HepG2 (cell line): ENCODE results near the gene HMGCR. TPM values are rescaled to one million over a fixed set of nuclear protein-coding genes. Genes with fewer than 3 reads are reported as not detected.

ENCODE experiments used
- CERS6 ChIP-seq: sonication (generic); formaldehyde crosslinking; IDR thresholded peaks from 2 replicates; pipeline ENCODE4 v1.5.0; 2020; ENCODE audit warnings: missing genetic modification reagents
- CREM ChIP-seq, 2 experiments: sonication (generic) in 1 of 2; formaldehyde crosslinking in 1 of 2; IDR thresholded peaks; 2 replicates each; pipeline versions ENCODE4 v1.4.0 to v1.6.1; 2016 to 2020; ENCODE audit warnings: antibody characterized with exemption in 1 of 2, mild to moderate bottlenecking in 1 of 2, missing genetic modification reagents in 1 of 2
- FOXK1 ChIP-seq: sonication (generic); formaldehyde crosslinking; IDR thresholded peaks from 2 replicates; pipeline ENCODE4 v1.4.0; 2020; ENCODE audit warnings: low read depth, missing genetic modification reagents, borderline replicate concordance
- KLF9 ChIP-seq: IDR thresholded peaks from 2 replicates; pipeline ENCODE4 v1.6.1; 2016; ENCODE audit warnings: low read depth
- NRL ChIP-seq: sonication (generic); formaldehyde crosslinking; IDR thresholded peaks from 2 replicates; pipeline ENCODE4 v1.5.0; 2020; ENCODE audit warnings: missing genetic modification reagents, mild to moderate bottlenecking, moderate library complexity, borderline replicate concordance
- PAX8 ChIP-seq: sonication (generic); formaldehyde crosslinking; IDR thresholded peaks from 2 replicates; pipeline ENCODE4 v1.8.0; 2022; ENCODE audit warnings: mild to moderate bottlenecking, missing genetic modification reagents, borderline replicate concordance
- PITX1 ChIP-seq: sonication (generic); formaldehyde crosslinking; IDR thresholded peaks from 2 replicates; pipeline ENCODE4 v1.5.1; 2020; ENCODE audit warnings: mild to moderate bottlenecking, missing genetic modification reagents
- POLR2A ChIP-seq, 2 experiments: IDR thresholded peaks; 2 replicates each; pipeline ENCODE4 v1.6.1; 2011; ENCODE audit warnings: low read depth in 2 of 2, low read length in 2 of 2, mild to moderate bottlenecking in 1 of 2, moderate library complexity in 1 of 2; ENCODE audit not compliant: insufficient read depth in 1 of 2
- PRPF4 ChIP-seq: fragments of 200-400 bp; formaldehyde crosslinking; IDR thresholded peaks from 2 replicates; pipeline ENCODE4 v1.6.1; 2016; ENCODE audit warnings: low read length, low read depth; ENCODE audit not compliant: poor library complexity, severe bottlenecking
- SMC3 ChIP-seq: IDR thresholded peaks from 2 replicates; pipeline ENCODE4 v1.6.1; 2011; ENCODE audit warnings: low read length, improper control_type of control experiment
- TGIF2 ChIP-seq: IDR thresholded peaks from 2 replicates; pipeline ENCODE4 v1.6.1; 2016; ENCODE audit warnings: control low read depth, missing compliant biosample characterization
- ZBTB26 ChIP-seq: IDR thresholded peaks from 2 replicates; pipeline ENCODE4 v1.6.1; 2016; ENCODE audit warnings: missing compliant biosample characterization, missing genetic modification reagents, borderline replicate concordance
- ZEB1 ChIP-seq: IDR thresholded peaks from 2 replicates; pipeline ENCODE4 v1.6.1; 2012; ENCODE audit warnings: mild to moderate bottlenecking, low read depth, inconsistent platforms; ENCODE audit not compliant: insufficient replicate concordance
- ZKSCAN8 ChIP-seq: IDR thresholded peaks from 2 replicates; pipeline ENCODE4 v1.6.1; 2016; ENCODE audit warnings: borderline replicate concordance, missing genetic modification reagents, missing compliant biosample characterization
- ZNF224 ChIP-seq: sonication (generic); formaldehyde crosslinking; IDR thresholded peaks from 2 replicates; pipeline ENCODE4 v1.5.0; 2020; ENCODE audit warnings: mild to moderate bottlenecking, missing genetic modification reagents
- ZNF382 ChIP-seq: sonication (generic); formaldehyde crosslinking; IDR thresholded peaks from 2 replicates; pipeline ENCODE4 v1.5.0; 2020; ENCODE audit warnings: missing genetic modification reagents, mild to moderate bottlenecking, borderline replicate concordance
- ZNF460 ChIP-seq: sonication (generic); formaldehyde crosslinking; IDR thresholded peaks from 2 replicates; pipeline ENCODE4 v1.5.1; 2020; ENCODE audit warnings: missing genetic modification reagents, mild to moderate bottlenecking, borderline replicate concordance
- ZNF546 ChIP-seq: sonication (generic); formaldehyde crosslinking; conservative IDR thresholded peaks from 2 replicates; pipeline ENCODE4 v1.8.1; 2023; ENCODE audit warnings: mild to moderate bottlenecking, missing genetic modification reagents
- ZNF704 ChIP-seq: sonication (generic); formaldehyde crosslinking; IDR thresholded peaks from 2 replicates; pipeline ENCODE4 v1.8.1; 2023; ENCODE audit warnings: mild to moderate bottlenecking, inconsistent platforms, moderate library complexity, missing genetic modification reagents, borderline replicate concordance
- ZNF775 ChIP-seq: sonication (generic); formaldehyde crosslinking; IDR thresholded peaks from 2 replicates; pipeline ENCODE4 v1.4.0; 2020; ENCODE audit warnings: missing genetic modification reagents, mild to moderate bottlenecking, moderate library complexity, borderline replicate concordance
- ZNF83 ChIP-seq: sonication (generic); formaldehyde crosslinking; IDR thresholded peaks from 2 replicates; pipeline ENCODE4 v1.4.0; 2020; ENCODE audit warnings: missing genetic modification reagents, mild to moderate bottlenecking, borderline replicate concordance
- ZNF841 ChIP-seq: sonication (generic); formaldehyde crosslinking; IDR thresholded peaks from 2 replicates; pipeline ENCODE4 v1.8.1; 2023; ENCODE audit warnings: missing genetic modification reagents, borderline replicate concordance
- polyA plus RNA-seq, 8 experiments: library from polyadenylated mRNA; depleted of rRNA in 3 of 8; stranded (reverse) in 7 of 8; unstranded in 1 of 8; fragments of >200 nt; fragmentation: Illumina TruSeq in 4 of 8; extraction: Trizol in 4 of 8; gene quantifications; 2 replicates each; pipeline versions ENCODE4 v1.2.1 to v1.2.3, GENCODE V29; 2011 to 2016; ENCODE audit warnings: low read depth in 4 of 8, missing spikeins in 1 of 8, mixed read lengths in 1 of 8; ENCODE audit not compliant: insufficient read depth in 1 of 8
- total RNA-seq, 5 experiments: library from RNA; depleted of rRNA; stranded (reverse); fragments of >200 nt; fragmentation: Illumina TruSeq; extraction: Trizol; gene quantifications; 2 replicates each; pipeline ENCODE4 v1.2.3, GENCODE V29; 2016; ENCODE audit warnings: low read depth in 1 of 5

HMGCR gene
- total and polyA plus RNA-seq, 2 of the 13 experiments (the other 11 are each of a cell fraction or from before 2014, with no cell fraction given), result 43.0 to 144 TPM

GRCh38 chr5:75336615-75337336 lies at the start of gene HMGCR (continued):
- TF ChIP-seq CREM (IDR thresholded peaks at IDR 0.05) (peak; percentile 95), CREM (CRISPR knock-in tag; IDR thresholded peaks at IDR 0.05) (no peak), TGIF2 (CRISPR knock-in tag) (peak; percentile 65), KLF9 (CRISPR knock-in tag) (no peak), FOXK1 (CRISPR knock-in tag) (peak; percentile 8; the same call in 1 of the 2 replicates), ZKSCAN8 (CRISPR knock-in tag) (0 out of 2 replicates have a peak, but pooled peaks have one; percentile 29), CERS6 (CRISPR knock-in tag) (no peak), ZNF704 (CRISPR knock-in tag) (0 out of 2 replicates have a peak, but pooled peaks have one; percentile 33), PRPF4 (no peak), ZNF382 (CRISPR knock-in tag) (no peak), POLR2A (IDR thresholded peaks at IDR 0.05; ENCODE audit: insufficient read depth in 1 of 2, low read depth in 2 of 2, low read length in 2 of 2) (peak; percentile 94 to 96), ZBTB26 (CRISPR knock-in tag) (peak; percentile 76; the same call in 1 of the 2 replicates), ZNF460 (CRISPR knock-in tag) (no peak; the same call in 1 of the 2 replicates), ZNF224 (CRISPR knock-in tag) (no peak), NRL (peak; percentile 68; the same call in 1 of the 2 replicates), ZNF83 (no peak; the same call in 1 of the 2 replicates), SMC3 (no peak; the same call in 1 of the 2 replicates), ZEB1 (no peak), ZNF841 (CRISPR knock-in tag) (no peak; the same call in 1 of the 2 replicates), PAX8 (CRISPR knock-in tag) (no peak), ZNF775 (no peak), PITX1 (CRISPR knock-in tag) (peak; percentile 43; the same call in 1 of the 2 replicates), ZNF546 (CRISPR knock-in tag) (no peak)
